Measurements from ENCODE around the gene OGA.

The OGA gene

DNA sequence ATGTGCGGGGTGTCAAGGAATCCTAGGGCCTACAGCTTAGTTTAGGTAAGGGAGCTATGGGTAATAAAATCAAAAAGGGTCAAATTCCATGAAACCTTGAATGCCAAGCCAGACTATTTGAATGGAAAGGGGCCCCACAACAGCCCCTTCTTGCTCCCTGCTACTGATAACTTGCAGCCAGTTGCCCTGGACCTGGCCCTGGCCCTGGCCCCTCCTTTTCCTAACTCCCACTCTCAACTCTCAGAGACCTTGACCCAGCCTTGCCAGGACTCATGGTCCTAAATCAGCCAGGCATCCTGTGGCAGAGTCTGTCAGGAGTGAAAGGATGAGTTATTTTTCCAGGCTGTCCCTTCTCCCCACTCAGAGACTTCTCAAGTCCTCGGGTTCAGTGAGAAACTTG lies 19.5 kb upstream of the OGA start:
- DNase-seq (ENCODE audit: low read depth), result no peak
- H3K4me3 ChIP-seq (ENCODE audit: low read length), result no peak overlapping the region
- TF ChIP-seq, protein P1, sequence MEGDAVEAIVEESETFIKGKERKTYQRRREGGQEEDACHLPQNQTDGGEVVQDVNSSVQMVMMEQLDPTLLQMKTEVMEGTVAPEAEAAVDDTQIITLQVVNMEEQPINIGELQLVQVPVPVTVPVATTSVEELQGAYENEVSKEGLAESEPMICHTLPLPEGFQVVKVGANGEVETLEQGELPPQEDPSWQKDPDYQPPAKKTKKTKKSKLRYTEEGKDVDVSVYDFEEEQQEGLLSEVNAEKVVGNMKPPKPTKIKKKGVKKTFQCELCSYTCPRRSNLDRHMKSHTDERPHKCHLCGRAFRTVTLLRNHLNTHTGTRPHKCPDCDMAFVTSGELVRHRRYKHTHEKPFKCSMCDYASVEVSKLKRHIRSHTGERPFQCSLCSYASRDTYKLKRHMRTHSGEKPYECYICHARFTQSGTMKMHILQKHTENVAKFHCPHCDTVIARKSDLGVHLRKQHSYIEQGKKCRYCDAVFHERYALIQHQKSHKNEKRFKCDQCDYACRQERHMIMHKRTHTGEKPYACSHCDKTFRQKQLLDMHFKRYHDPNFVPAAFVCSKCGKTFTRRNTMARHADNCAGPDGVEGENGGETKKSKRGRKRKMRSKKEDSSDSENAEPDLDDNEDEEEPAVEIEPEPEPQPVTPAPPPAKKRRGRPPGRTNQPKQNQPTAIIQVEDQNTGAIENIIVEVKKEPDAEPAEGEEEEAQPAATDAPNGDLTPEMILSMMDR (IDR thresholded peaks at IDR 0.05; ENCODE audit: insufficient read depth, low read depth, low read length, missing control alignments), result no peak

DNA sequence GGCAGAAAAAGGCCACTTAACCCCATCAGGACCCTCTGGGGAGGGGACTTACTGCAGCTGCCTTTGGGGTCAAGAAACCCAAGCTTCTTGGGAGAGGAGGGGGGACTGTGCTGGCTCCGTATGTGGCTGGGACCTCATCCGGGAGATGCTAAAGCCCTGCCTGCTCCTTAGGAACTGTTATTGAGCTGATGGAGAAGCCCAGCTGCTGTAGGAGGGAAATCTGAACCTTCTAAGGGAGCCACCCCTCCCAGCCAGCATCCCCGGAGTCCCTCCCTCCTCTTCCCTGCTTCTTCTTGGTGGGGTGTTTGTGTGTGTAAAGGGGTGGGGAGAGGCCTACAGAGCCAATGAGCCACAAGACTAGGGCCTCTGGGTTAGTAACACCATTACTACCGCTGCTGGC lies 17.1 kb upstream of the OGA start:
- TF ChIP-seq, protein P1 (IDR thresholded peaks at IDR 0.05; ENCODE audit: insufficient read depth, low read depth, low read length, missing control alignments), result no peak
- no peak for DNase-seq (ENCODE audit: low read depth)
- H3K4me3 ChIP-seq (ENCODE audit: low read length), result no peak overlapping the region

DNA sequence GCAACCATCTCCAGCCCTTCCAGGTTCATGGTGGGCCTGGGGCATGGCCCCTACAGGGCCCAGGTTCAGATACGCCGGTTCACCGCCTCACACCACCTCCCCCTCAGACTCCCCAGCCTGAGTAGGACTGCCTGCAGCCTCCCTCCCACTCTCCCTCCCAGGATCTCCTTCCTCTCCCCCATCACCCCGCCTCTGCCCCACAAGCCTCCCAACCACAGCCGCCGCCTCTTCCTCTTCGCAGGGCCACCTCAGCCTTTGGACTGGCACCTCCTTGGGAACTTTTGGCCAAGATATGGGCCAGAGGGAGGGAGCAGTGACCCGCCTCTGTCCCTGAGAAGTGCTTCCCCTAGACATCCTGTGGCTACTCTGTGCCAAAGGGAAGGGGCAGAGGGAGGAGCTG lies 16.1 kb upstream of the OGA start:
- no peak overlapping the region for H3K4me3 ChIP-seq (ENCODE audit: low read length)
- TF ChIP-seq, protein P1 (IDR thresholded peaks at IDR 0.05; ENCODE audit: insufficient read depth, low read depth, low read length, missing control alignments), result no peak

DNA sequence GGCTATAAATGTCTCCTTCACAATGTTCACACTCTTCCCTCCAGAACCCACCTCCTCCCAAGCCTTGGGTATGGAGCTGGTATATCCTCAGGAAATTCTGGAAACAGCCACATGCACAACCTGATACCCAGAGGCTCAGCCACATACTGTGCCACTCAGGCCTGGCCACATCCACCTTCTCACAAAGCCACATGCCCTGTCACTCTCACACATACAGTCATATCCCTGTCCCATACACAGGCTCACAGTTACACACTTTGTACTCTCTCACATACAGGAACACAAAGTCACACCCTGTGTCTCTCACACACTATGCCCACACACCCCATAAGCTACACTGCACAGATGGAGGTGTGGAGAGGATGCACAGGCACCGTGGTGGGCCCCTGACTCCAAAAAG lies 15.2 kb upstream of the OGA start:
- H3K4me3 ChIP-seq (ENCODE audit: low read length), result no peak overlapping the region
- TF ChIP-seq, protein P1 (IDR thresholded peaks at IDR 0.05; ENCODE audit: insufficient read depth, low read depth, low read length, missing control alignments), result no peak
- no peak for DNase-seq (ENCODE audit: low read depth)

More for the DNA sequence above, 16.1 kb upstream of the OGA start:
- DNase-seq (ENCODE audit: low read depth), result no peak

DNA sequence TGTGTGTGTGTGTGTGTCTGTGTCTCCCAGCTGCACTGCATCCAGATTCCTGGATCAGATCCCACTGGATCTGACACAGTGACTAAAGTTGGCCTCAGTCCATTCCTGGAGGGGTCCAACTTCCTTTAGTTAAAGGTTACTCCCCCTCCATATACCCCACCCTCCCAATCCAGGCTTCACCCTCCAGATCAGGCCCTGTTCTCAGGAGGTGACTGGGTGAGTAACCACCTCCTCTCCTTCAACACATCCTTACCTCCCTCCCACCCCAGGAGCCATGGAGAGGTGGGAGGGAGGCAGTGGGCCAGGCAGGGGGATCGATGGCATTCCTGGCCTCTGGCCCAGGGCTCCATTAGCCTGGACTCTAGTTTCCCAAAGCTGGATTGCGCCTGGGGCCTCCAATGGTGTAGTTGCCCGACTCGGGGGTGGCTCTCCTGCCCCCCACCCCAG lies 14.1 kb upstream of the OGA start:
- no peak overlapping the region for H3K4me3 ChIP-seq (ENCODE audit: low read length)
- no peak for DNase-seq (ENCODE audit: low read depth)
- TF ChIP-seq, protein P1 (IDR thresholded peaks at IDR 0.05; ENCODE audit: insufficient read depth, low read depth, low read length, missing control alignments), result no peak

DNA sequence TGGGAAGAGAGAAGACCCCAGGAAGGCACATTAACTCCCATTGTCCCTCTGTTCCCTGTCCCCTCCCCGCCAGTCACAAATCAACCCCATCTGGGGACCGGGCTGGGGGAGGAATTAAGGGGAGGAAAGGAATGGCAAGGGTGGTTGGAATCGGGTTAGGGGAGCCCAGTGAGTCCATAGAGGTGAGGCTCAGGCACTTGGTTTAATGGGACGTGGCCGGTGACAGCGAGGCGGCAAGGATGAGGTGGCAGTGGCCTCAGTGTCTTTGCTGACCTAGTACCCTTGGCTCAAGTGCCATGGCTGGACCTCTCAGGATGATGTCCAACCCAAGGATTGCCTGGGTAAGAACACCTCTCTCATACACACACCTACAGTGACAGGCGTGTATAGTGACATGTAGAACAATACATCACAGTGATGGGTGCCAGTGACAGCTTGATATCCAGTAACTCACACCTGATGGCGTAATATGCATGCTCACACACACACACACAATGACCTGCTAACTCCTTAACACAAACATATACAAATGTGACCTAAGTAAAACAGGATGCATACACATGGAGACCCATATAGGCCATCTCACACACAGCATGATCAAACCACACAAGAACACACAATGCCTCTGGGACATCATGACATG lies 13.0 kb upstream of the OGA start:
- TF ChIP-seq, protein P1 (IDR thresholded peaks at IDR 0.05; ENCODE audit: insufficient read depth, low read depth, low read length, missing control alignments), result no peak
- no peak for DNase-seq (ENCODE audit: low read depth)
- H3K4me3 ChIP-seq (ENCODE audit: low read length), result peak overlapping the region; percentile 47
